Inflammatory macrophage treated with lipopolysaccharide for 4 hours (primary cell): ENCODE results near the gene EN1.

Source experiments
- DNase-seq: peaks from one replicate; pipeline ENCODE4 v3.0.0-alpha.2; 2020

Gene EN1

DNA sequence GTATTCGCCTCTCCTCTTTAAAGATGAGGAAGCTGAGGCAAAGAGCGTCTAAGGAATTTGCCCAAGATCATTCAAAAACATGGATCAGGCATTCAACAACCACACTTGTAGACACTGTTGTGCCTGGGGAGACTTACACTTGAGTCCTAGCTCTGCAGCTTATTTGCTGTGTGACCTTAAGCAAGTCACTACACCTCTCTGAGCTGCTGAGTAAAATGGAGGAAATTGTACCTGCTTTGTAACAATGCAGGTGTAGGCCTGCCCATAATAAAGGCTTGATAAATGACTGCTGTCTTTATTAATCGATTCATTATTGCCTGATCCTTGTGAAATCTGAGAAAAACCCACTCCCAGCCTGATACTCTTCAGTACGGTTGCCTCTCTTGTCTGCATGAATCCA lies 30.8 kb downstream of the EN1 start:
- no peak for DNase-seq

DNA sequence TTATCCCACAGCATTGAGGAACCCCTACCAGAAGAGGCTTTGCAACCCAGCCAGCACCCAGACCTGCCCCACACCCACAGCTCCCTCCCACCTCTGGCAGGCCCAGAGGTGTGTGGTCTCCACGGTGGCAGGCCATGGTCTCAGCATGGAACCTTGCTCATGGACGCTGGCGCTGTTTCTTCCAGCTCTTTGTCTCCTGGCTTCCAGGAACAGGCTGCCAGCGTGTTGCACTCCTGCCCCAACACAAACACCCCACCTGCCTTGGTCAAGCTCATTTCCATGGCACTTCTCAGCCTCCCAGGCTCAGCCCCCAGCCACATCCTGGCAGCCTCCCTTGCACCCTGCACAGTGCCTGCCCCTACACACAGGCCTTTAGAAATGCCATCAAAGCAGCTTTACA lies 31.7 kb downstream of the EN1 start:
- no peak for DNase-seq

DNA sequence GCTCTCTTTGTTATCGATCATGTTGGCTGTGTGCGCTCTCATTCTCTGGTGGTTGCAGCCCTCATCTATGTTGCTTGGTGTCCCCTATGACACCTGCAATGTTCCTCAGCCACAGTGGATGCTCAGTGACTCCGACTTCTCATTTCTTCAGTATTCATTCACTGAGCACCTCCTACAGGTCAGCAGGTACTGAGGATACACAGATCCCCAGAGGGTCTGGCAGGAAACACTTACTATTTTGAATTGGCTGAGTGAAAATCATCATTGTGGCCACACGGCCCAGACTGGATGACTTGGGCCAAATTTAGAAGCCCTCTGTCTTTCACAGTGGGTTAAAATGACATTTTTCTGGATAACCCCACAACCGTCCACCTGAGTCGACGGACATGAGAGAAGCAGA lies 32.1 kb downstream of the EN1 start:
- DNase-seq = no peak

DNA sequence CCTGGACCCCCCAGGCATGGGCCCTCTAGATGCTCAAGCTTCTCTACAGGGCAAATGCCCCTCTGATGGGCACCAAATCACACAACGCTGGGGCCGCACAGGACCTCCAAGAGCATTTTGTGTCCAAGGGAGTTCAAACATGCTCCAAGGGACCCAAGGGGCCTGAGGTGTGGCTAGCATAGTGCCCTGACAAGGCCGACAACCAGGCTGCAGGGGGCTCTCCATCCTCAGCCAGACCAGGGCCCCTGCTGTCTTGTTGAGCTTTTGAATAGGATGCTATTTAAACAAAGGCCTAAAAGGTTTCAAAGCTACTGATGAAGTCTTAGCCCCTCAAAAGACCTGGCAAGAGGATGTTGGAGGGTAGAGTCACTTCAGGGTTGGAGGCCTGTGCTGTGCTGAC lies 33.1 kb downstream of the EN1 start:
- no peak for DNase-seq

DNA sequence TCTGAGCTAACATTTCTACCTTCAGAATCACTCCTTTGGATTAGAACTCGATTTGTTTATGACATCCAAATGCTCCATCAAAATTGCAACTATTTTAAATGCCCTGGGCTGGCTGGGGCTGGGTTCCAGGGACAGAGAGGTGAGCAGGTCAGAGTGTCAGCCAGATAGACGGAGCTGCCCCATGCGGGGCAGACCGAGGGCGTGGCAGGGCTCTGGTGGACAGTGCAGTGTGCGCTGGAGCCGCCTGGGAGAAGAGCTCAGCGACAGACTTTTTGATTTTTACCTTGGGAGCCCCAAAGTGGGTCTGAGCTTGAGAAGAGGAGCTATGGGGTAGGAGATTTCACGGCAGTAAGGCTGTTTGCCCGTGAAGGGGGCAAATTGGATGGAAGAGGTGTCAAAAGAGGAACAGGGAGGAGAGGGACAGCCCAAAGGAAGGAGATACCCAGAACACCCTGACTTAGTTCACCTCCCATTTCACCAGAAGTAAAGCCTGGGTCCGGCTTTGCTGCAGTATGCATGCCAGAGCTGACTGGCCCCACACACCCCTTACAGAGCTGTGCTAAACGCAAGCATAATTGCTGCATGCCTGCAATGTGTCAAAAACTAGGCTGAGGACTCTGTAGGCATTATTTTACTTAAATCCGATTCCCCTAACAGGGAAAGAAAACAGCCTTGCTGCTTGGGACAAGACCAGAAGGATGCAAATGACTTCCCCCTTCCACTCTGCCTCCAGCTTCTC lies 33.7 kb downstream of the EN1 start:
- no peak for DNase-seq

DNA sequence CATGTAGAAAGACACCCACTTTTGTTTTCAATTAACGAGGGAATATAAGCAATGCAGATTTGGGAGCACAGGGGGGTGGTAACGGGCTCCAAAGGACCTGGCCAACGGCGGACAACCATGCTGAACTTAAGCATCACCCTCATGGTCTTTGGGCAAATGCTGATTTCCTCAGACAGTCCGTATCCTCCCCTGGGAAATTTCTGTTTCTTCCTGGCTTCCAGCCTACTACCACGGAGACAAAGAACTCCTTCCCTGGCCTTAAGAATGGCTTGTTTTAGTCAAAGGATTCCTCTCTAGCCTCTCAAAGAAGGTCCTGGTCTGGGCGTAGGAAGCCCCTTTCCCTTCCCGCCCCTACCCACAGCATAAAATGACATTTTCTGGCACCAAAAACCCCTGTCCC lies 34.3 kb downstream of the EN1 start:
- DNase-seq = no peak

DNA sequence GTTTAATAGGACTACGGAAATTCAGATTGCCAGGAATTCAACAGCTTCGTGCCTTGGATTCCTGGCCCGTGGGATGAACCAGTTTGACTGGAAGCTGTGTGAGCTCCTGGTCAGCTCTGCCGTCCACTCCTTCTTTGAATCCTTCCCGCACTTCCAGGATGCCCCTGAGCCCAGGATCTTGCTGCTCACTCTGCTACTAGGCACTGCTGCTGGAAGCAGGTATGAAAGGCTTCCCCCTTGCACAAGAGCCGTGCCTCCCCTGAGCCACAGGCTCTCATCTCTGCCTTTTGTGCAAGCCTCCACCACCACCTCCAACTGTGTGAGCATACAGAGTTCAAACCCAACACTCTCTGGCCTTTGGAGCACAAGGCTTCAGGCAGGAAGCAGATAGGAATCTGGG lies 34.9 kb downstream of the EN1 start:
- DNase-seq = no peak

DNA sequence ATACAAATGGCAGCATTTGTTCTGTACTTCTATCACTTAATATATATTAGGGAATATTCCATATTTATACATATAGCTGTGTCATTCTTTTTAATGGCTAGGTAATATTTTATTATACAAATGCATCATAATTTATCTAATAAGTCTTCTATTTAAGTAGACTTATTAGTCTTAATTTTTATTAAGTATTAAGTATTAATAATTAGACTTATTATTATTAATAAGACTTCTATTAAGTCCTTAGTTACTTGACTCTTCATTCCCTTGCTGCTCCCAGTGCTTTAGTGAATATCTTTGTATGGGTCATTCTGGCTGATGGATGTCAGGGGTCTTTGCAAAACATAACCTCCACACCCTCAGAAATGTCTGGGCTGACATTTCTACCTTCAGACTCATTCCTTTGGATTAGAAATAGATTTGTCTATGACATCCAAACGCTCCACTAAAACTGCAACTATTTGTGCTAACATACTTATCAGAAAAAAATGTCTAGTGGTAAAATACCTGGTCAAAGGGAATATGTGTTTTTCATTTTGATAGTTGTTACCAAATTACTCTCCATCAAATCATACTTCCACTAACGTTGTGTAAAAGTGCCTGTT lies 35.8 kb downstream of the EN1 start:
- DNase-seq = no peak

DNA sequence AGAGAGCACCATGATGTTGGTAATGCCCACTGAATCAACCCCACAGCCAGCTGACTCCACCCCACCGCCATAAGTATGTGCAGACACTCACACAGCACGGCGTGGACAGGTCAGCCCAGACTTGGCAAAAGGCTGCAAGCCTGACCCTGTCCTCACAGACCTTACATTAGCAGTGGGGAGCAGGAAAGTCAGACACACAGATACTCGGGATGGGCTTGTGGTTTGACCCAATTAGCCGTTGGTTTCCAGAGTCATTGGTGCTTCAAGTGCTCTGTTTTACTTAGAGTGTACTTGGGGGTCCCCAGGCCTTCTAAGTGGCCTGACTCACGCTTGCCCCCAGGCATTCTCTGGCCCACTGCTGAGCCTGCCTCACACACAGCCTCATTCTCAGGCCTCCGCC lies 36.7 kb downstream of the EN1 start:
- no peak for DNase-seq

DNA sequence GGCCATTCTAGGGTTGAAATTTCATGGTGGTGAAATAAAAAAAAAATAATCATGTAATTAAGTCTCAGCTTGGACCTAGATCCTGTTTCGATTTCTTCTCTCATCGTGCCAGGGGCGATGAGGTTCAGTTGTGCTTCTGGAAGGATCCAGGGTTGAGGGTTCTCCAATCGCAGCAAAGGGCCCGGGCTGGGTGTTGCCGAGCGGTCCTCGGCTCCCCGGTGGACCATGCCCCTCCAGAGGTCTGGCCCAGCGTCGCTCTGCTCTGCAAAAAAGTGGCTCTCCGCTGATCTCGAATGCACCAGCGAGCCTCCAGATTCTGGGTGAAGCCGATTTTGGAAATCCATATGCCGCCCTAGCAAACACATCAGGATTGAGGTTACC lies 39.0 kb downstream of the EN1 start:
- no peak for DNase-seq

DNA sequence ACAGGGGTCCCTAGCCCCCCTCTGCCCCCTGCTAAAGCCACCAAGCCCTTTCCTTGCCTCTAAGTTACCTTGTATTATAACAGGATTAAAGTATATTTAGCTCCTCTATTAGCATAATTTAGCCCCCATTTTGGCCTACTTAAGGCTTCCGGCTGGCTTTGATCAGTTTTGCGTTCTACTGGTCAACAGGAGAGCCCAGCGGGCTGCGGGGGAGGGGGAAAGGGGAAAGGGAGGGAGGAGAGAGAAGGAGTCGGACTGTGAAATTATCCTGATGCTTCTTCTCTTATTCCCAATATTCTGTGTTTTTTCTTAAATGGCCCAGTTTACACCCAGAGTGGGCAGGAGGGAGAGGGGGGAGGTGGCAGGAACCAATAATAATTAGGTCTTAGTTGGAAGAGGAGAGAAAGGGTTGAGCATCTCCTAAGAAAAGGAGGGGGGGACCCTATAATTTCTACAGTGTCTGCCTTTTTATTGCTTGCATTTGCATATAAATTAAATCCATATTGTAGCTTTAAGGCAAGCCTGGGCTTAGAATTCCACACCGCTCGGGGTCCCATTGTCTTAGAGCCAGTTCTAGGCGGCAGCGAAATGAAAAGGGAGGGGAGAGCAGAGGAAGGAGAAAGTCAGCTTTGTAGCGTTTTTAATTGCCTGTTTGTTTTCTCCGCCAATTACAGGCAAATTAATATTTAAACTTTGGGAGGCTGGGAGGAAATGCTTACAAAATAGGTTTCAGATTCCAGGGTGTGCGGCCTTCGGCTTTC lies 39.6 kb downstream of the EN1 start:
- DNase-seq = no peak

DNA sequence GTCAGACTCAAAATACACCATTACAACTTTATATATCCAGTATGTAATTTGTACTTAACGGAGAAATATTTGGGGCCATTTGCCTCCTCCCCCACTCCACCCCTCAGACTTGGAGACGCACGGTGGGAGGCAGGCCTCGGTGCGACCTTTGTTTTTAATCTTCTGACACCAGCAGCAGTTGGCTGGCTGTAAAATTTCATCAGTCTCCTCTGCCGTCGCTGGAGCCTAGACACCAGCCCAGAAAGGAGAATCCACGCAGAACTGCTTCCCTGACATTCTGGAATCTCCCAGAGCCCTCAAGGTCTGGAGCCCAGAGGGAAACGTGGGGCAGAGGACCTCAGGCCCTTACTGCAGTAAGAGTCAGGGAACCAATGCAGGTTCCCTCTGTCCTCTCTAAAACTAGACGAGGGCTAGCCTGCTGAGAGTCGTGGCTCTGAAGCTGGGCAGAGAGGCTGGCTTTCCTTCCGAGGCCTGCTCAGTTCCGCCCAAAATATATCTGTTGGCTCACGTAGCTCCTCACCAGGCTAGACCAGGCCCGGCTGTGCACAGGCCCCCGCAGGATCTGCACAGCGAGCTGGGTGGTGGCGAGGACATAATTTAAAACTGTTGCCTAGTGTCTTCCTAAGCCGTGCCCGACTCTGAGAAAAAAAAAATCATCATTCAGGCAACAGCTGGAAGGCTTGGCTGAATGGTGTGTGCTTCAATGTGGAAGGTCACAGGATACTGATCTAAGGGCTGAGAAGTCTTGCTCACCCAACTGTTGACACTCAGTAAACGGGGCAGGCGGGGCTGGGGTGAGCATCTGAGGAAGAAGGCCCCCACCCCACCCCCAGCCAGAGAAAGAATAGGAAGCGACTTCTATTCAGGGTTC lies 40.4 kb downstream of the EN1 start:
- DNase-seq = no peak

DNA sequence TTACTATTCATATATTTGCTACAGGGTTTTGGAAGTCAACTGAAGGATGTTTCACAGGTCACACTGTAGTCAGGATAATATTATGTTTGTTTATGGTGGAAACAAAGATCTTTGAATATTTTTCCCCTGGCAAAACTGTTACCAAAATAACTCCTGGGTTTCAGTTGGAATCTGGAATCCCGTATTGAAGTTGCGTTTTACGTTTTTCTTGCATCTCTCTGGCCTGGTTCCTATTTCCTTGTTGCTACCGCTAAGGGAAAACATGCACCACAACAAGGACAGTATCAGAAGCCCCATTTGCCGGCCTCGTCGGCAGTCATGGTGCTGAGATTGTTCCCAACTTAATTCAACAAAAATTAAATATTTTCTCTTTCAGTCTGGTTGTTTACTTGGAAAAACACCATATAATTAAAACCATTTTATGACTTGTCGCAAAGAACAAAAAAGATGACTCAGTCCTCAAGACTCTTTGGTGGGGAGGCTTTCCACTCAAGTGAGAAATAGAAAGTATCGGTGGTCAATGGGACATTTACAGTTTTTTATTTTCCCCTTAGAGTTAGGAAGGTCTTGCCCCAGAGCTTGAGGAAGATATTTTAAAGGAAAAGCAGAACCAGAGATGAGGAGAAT lies 42.3 kb downstream of the EN1 start:
- no peak for DNase-seq

DNA sequence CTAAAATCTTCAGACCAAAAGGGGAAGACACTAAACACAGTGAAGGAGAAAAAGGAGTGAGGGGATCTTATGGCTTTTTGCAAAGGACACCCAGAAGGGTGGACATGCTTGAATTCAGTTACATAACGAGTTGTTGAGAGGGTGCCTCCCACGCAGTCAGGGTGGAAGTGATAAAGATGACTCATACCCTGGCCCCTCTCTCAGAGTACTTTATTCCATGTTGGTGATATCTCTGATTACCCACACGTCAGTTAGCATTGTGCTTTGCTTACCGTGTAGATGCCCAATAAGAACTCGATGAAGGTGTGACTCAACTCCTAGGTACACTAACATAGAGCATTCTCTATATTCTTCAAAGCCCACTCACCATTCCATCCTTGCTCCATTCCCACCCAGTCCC lies 44.4 kb downstream of the EN1 start:
- DNase-seq = no peak

DNA sequence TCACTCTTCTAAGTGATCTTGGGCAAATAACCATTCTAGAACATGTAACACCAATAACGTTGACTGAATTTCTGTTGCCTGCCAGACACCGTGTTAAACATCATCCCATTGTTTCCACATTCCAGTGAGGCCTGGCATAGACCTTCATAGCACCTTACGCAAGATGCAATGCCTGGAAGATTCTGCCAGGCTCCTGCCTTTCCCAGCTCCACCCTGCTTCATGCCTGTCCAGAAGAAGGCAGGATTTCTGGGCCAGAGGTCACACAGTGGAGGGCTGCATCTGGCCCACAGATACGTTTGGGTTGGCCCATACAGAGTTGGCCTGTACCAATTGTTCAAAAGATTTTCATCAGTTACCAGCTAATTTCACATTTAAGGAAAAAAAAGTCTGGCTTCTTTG lies 46.3 kb downstream of the EN1 start:
- DNase-seq = no peak

DNA sequence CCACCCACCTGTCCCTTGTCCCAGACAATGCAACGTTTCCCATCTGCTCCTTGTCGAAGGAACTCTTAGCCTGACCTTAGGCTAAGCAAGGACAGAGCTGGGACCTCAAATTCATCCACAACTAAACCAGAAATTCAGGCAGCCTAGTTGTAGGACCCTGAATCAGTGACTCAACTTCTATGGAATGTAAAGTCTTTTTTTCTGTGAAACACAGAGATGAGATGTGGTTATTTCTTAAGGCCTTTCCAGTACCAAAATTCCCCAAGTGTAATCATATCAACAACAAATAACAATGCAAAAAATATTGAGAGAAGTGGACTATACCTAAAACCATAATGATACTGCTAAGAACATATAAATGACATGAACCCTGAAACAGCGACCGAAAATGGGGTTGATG lies 46.7 kb downstream of the EN1 start:
- no peak for DNase-seq

DNA sequence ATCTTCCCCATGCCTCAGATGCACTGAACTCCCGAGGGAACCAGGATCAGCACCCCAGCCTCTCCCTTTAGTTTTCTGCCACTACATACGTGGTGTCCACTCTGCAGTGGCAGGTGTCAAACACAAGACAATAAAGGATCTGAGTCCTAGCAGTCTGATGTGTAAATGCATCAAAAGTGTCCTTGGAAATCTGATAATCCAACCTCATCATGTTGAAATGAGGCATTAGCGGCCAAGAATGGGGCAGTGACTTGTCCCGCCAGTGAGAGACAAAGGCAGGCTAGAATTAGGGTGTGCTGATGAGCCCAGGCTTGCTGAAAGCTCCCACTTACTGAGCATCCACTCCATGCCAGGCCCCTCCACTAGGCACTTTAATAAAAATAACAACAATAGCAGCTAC lies 52.9 kb downstream of the EN1 start:
- no peak for DNase-seq
